NCI-H524 (cell line): Measurements from ENCODE around the gene SBDS.
A peak's percentile ranks its signal among the peaks of the same experiment; 100 is the strongest.
"Not testable (repeated sequence)": the region's sequence is repeated elsewhere in the genome, so short reads cannot be mapped to it uniquely, and the experiment has no call there.

Source experiments
- DNase-seq, 2 experiments: peaks; one replicate each; lab custom pipeline; 2025; lab: John Stamatoyannopoulos, UW

The SBDS gene

DNA sequence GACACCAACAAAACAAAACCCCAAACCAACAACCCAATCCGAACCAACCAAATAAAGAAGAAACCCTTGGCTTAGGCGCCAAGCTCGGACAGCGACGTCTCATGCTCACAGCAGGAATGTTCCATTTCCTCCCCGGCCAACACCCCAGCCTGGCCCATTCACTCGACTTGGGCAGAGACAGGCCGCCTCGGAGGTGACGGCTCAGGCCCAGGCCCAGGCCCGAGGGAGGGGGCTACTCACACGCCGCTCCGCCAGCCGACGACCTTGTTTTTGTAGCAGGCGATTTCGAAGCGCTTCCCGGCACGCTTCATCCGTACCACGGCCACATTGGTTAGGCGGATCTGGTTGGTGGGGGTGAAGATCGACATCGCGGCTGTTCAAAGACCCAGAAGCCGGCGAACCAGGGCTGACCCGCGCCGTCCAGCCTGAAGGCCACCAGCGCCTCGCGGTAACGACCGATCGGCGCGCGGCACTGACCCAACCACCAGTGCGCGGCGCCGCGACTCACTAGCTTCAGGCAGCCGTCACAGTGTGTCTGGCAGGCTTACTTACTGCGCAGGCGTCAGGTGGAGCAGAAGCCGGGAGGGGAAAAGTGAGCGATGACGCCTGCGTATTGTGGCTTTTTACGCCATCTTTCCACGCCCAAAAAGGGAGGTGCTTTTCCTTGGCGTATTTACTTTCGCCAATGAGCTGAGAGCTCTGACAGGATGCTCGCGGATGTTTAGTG, at the start of gene SBDS:
SBDS (minus strand) TSS at position 537 of the 727 bp plus-strand sequence; CDS start at position 368, 169 bp downstream.
- DNase-seq: peak; percentile 93 to 98

DNA sequence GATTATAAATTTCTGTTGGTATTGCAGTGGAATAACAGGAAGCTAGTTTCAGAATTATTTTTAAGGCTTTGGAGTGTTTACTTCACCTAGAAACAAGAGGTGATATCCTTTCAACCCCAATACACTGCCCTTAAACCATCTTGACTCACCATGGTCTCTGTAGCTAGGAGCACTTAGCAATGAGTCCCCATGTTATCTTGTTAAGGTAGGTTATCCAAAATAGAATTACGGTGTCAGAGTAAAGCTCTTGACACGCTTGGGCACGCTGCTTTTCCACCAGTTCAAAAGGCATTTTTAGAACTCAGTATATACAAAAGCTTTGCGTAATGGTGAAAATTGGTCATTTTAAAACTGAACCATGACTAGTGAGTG, 48.2 kb upstream of the SBDS start:
- DNase-seq: not testable (repeated sequence)

DNA sequence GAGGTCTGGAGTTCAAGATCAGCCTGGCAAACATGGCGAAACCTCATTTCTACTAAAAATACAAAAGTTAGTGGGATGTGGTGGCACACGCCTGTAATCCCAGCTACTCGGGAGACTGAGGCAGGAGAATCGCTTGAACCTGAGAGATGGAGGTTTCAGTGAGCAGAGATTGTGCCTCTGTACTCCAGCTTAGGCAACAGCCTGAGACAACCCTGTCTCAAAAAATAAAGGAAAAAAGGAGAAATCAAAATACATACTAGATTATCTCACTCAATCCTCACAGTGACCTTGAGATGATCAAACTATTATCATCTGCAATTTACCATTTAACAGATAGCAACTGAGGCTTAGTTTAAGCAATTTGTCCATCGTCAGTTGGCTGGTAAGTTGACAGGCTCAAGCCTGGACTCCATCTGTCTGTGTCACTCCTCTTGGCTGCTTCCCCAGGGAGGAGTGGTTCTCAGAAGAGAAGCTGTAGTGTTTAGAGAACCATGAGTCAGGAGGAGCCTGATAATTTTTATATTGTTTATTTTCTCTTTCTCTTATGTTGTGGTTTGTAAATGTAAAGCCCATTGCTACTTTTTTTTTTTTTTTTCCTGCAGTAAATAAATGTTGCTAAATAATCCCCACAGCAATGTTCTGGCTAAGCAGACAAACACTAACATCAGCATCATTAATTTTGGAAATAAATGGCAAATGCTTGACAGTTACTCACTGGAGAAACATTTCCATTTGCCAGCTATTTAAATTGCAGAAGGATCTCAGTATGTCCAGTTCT, 47.6 kb upstream of the SBDS start:
- DNase-seq: peak; percentile 1 to 45

DNA sequence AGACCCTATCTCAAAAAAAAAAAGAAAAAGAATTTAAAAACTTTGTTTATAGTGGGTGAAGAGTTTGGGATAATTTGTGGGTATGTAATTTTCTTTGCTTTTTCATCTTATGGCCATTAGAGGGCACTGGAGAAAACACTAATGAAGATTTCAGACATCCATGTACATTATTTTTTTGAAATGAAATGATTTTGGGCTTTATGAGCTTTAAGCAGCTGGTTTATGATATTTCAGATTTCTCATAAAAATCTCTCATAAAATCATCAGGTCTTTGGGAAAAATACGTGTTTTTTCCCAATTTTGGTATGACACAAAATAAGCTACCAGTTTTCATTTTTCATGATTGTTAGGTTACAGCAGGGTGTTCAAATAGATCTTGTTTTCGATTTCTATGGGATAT, 45.4 kb upstream of the SBDS start:
- DNase-seq: not testable (repeated sequence)

DNA sequence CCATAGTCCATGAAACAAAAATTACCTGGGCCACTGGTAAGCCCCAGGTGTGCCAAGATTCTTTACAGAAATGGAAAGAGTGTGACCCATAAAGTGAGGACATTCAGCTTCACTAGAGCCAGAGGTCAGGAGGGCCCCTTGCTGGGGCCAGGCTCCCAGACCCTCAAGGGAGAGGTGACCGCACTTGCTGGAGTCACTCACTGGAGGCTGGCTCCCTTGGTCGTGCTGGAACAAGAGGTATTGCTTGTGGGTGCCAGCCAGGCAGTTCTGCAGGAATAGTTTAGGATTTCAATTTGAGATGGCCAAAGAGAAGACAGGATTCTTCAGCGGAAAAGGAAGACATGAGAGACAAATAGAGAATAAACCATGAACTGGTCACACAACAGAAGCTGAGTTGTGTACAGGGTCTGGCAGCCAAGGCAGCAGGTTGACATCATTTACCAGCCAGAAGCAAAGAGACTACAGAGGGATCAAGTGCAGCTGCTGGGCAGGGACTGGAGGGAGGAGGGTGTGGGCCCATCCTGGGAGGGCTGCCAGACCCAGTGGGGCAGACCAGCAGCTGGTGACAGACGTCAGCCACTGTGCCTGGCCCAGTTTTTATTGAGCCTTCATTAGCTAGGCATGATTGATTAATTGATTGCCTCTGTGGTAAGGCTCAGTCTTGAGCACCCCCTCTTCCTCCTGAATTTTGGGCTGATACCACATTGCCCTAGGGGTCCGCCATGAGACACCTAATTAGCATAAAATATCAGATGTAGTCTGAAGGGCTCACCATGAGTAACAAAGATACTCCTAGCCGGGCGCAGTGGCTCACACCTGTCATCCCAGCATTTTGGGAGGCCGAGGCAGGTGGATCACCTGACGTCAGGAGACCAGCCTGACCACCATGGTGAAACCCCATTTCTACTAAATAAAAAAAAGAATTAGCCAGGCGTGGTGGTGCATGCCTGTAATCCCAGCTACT, 41.3 kb upstream of the SBDS start:
- peak in 1 of 2 experiments; percentile 41 for DNase-seq

DNA sequence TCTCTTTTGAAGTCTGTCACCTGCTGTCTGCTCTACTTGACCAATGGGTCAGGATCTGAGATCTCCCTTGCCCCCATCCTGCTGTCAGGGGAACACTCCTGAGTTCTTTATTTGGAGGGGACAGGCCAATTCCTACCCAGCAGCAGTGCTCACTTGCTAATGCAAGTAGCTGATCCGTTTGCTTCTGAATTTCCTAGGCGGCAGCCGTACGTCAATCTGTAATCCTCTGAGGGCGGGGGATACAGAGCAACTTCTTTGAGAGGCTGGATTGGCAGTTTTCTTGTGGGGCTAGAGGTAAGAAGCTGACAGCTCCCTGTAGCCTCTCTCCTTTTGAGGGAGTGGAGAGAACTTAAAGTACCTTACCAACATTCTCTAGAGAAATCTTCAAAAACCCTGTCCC, 37.9 kb upstream of the SBDS start:
- no peak for DNase-seq

DNA sequence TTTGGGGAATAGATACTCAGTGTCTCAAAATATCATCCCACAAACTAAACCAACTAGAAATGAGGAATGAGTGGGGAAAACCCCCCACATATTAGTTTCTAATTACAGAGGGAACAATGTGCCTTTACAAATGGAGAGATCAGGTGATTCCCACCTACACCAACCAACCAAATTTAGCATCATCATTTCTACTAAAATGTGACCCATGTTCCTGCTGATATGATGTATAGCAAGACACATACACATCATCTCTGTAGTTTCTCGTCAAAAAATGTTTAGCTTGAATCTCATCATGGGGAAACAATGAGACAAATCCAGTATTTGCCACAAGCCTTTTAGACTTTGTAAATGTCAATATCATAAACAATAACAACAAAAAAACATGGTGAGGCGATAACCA, 36.3 kb upstream of the SBDS start:
- DNase-seq: not testable (repeated sequence)

DNA sequence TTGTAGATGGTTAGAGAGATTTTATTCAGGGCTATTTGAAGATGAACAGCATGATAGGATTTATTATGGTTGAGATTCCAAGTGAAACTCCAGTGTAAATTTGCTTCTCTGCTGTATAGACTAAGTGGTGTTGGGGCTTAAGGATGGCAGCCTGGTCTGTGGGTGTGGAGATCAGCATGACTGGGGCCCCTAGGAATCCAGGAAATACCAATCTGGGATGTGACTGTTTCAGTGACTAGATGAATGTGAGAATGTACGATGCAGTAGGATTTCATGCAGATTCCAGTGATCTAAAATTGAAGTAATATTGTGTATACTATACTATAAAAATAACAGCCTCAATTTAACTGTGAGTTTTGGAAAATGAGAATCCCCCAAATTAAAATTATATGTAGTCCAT, 30.1 kb upstream of the SBDS start:
- not testable (repeated sequence) for DNase-seq

DNA sequence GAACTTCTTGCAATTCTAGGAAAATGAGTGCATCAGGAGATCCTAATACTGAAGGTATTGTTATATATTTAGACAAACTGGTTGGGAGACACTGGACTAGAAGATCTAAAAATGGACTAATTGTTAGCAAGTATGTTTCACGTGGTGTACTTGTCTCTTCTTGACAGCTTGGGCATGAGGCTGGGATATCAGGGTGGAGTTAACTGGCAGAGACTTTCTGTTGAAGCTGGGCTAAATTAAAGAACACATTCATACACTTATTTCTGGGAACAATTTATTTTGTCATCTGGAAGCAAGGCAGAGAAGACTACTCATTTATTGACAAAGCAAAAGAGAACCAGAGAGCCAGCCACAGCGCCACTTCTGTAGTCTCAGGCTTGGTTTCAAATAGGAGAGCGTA, 27.1 kb upstream of the SBDS start:
- DNase-seq: no peak

DNA sequence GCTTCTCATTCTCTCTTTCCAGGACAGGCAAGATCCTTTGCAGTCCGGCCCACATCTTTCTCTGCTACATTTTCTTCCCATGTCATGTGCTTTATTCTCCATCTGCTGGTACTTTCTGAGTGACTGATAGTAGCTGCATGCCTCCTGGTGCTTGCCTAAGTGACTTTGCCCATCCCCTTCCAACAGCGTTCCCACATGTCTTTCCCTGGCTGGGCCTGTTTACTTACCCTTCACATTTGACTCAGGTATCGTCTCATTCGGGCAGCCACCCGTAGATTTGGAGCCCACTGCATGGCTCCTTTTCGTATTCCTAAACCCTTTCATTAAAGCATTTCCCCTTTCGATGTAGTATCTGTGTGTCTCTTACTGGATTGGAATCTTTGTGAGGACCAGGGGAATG, 25.9 kb upstream of the SBDS start:
- DNase-seq: no peak

DNA sequence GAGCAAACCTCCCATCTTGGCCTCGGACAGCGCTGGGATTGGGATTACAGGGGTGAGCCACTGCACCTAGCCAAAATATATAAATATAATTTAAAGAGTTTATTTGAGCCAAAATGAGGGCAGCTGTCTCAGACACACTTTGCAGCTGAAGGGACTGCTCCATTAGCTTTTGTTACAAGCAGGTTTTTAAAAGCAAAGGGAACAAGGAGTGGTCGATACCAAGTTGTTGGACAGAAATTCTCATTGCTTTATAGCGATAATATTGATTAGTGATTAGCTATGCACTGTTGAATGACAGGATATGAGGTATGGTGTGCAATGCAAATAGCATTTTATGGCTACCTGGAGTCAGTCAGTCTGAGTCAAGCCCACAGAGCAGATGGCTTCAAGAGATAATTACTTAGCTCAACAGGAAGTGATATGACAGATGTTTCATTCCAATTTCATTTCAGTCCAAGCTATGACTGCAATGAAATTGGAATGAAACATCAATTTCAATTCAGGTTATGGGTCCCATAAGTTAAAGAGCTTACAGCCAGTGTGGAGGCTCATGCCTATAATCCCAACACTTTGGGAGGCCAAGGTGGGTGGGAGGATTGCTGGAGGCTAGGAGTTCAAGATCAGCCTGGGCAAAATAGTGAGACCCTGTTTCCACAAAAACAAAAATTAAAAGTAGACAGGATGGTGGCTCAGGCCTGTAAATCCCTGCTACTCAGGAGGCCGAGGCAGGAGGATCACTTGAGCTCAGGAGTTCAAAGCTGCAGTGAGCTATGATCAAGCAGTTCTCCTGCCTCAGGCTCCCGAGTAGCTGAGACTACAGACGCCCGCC, 24.4 kb upstream of the SBDS start:
- peak; percentile 58 to 86 for DNase-seq

DNA sequence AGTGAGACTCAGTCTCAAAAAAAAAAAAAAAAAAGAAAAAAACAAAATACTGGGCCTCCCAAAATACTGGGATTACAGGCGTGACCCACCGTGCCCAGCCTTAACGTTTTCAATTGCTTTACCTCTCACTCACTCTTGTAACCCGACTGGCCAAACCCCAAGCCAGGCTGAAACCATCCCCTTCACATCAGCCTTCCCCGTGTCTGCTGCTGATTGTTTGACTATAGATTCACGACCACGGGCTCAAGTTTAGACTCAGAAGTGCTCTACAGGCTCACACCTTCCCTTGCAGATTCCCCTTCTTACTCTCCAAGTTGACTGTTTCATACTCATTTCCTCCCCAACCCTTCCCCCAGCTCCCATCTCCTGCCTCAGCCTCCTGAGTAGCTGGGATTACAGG, 23.6 kb upstream of the SBDS start:
- DNase-seq: no peak

DNA sequence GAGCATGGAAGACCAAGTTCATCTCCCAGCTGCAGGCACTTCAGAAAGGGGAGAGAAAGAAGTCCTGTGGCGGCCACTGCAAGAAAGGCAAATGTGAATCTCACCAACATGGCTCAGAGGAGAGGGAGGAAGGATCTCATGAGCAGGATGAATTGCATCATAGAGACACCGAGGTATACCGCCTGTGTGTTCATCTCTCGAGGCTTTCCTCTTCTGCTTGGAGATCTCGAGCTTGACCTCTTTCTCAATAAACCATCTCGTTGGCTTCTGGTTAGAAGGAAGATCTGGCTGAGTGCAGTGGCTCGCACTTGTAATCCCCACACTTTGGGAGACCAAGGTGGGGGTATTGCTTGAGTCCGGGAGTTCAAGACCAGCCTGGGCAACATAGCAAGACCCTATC, 22.6 kb upstream of the SBDS start:
- DNase-seq: not testable (repeated sequence)

DNA sequence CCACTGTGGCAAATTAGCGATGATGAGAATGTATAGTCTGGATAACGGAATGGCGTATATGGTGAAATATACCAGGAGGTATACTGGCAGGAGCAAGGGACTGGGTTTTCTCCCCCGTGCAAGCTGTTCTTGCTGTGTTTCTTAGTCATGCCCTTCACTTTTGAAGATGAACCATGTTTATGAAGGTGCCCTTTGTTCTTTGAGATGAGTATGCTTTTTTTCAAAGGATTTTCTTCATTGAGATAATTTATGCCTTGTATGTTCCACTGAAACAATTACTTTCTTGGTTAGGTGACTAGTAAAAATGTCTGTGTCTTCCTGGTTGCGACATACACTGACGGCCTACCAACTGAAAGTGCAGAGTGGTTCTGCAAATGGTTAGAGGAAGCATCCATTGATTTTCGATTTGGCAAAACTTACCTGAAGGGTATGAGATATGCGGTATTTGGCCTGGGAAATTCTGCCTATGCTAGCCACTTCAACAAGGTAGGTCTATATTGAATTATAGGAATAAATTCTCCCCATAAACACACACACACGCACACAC, 18.8 kb upstream of the SBDS start:
- DNase-seq: not testable (repeated sequence)

DNA sequence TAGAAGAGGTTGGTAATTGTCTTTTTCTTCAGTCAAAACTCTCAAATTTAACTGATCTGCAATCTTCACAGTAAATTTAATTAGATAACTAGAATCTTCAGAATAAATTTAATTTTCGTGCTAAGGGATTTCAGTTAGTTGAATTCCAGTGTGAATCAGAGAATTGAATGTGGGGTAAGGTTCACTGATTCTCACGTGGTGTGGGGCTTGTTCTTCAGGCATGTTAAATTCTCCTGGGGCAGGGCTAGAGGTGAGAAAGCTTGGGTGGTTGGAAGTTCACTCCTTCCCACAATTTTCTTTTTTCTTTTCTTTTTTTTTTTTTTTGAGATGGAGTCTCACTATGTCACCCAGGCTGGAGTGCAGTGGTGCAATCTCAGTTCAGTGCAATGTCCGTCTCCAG, 14.3 kb upstream of the SBDS start:
- not testable (repeated sequence) for DNase-seq

DNA sequence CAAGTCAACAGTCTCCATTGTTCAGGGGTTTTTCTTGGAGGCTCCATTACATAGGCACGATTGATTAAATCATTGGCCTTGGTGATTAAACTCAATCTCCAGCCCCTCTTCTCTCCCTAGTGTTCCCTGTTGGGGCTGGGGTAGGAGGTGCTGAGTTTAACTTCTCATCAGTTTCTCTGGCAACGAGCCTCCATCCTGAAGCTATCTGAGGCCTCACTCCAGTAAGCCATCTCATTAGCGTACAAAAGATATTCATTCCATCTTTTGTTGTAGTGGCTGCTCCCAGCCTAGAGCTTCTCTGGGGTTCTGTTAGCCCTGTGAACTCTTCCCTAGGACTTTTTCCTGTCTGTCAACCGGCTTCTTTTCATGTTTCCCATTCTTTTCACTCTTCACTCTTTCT, 12.9 kb upstream of the SBDS start:
- DNase-seq: no peak

DNA sequence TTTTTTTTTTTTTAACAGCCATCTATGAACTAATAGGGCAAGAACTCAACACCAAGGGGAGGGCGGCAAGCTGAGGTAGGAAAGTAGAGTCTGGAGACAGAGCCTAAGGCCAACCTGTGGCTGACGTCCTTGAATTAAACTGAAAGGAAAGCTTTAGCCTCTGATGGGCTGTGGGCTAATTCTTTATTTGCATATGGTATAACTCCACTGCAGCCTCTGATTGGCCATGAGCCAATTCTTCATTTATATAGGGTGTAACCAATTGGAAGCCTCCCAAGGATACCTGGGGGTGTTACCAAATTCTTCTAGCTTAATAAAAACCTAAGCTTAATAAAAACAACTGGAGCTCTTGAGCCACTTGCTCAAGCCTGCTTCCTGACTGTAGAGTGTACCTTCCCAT, 11.6 kb upstream of the SBDS start:
- DNase-seq: no peak

DNA sequence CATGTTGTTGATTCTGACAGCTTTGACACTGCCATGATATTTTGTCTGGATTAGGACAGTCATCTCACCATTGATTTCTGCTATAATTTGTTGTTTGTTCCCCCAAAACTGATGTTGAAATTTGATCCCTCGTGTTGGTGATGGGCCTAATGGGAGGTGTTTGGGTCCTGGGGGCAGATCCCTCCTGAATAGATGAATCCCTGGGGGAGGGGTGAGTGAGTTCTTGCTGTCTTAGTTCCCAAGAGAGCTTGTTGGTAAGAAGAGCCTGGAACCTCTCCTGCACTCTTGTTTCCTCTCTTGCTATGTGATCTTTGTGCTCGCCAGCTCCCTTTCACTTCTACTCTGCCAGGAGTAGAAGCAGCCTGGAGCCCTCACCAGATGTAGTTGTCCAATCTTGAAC, 8.8 kb upstream of the SBDS start:
- not testable (repeated sequence) for DNase-seq

DNA sequence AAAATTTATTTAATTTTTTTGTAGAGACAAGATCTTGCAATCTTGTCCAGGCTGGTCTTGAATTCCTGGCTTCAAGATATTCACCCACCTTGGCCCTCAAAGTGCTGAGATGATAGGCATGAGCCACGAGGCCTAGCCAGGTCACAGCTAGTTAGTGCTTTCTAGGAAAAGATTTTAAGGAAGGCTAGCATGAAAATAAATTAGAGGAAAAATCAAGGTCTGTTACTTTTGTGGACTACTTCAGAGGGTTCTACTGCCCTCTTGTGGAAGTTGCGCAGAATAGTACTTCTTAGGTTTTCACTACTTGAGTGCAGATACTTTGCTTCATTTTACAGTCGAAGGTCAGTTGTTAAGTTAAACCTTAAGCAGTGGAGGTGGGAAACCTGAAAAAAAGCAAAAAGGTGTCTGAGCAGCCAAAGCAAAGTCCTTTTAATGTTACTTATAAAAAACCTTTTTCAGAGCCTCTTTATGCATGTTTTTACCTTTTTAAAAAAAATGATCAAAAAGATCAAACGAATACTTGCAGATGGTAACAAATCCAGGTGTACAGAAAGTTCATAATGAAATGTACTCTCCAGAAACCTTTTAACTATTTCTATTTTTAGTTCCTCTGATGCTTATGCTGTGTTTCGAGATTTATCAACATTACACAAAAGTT, 5.3 kb upstream of the SBDS start:
- peak in 1 of 2 experiments; percentile 30 for DNase-seq

DNA sequence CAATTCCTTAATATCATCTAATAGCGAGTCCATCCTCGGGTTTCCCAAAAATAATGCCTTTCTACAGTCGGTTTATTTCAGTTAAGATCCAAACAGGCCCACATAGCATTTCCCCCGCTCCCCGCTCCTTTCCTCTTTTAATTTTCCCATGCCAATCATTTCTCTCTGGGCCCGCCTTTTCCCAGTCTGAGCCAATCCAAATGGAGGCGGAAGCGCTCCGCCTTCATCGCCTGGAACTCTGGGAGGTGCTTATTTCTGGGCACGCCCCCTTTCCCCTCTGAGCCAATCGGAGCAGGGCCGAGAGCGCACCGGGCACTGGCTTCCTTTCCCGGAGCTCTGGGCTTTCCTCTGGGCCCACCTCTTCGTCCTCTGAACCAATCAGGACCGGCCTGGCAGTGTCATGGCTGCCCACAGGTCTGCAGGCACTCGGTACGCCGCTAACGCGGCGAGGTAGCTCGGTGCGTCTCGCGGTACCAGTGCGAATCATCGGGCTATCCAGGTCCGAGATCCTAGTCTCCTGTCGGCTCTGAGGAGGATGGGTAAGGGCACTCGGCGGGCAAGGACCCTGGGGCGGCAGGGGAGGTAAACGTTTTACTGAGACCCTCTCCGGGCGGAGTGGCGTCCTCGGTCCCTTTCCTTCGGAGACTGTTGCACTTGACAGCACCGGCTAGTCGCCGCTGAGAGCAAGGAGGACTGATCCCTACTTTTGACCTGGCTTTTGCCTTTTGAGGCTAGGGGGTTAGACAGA, 1.2 kb upstream of the SBDS start, which contains the start of gene TYW1:
TYW1 (plus strand) TSS at position 390 of the 748 bp plus-strand sequence; CDS start at position 536, 146 bp downstream.
- DNase-seq: peak; percentile 95 to 97
